Psoas muscle (tissue), 8 donors: Measurements from ENCODE around the gene TMEM263. TPM values are rescaled to one million over a fixed set of nuclear protein-coding genes. Genes with fewer than 3 reads are reported as not detected.

Experiments
- ATAC-seq, 4 donors: fragments of 200-7000 bp; cut with Tn5 transposase; one replicate each; pipeline ENCODE4 v1.9.1; 2020; ENCODE audit warnings: moderate library complexity in 3 of 4, mild to moderate bottlenecking in 2 of 4
- DNase-seq, 2 donors: peaks; one replicate each; pipeline ENCODE4 v3.0.0-alpha.2; 2020
- H3K27ac ChIP-seq: fragments of 200-600 bp; one replicate; pipeline ENCODE4 v1.8.0; 2022
- H3K27me3 ChIP-seq, 3 donors: fragments of 200-600 bp in 1 of 3; one replicate each; pipeline versions ENCODE4 v1.6.1 to v1.8.0; 2013 to 2022; ENCODE audit warnings: low read length in 2 of 3, mild to moderate bottlenecking in 2 of 3, moderate library complexity in 1 of 3; ENCODE audit not compliant: insufficient read depth in 3 of 3
- H3K36me3 ChIP-seq, 2 donors: fragments of 200-600 bp in 1 of 2; one replicate each; pipeline versions ENCODE4 v1.6.1 to v1.8.0; 2013 to 2022; ENCODE audit warnings: low read depth in 1 of 2, mild to moderate bottlenecking in 1 of 2, moderate library complexity in 1 of 2; ENCODE audit not compliant: insufficient read depth in 1 of 2
- H3K4me1 ChIP-seq: fragments of 200-600 bp; one replicate; pipeline ENCODE4 v1.8.0; 2022
- H3K4me3 ChIP-seq: fragments of 200-600 bp; one replicate; pipeline ENCODE4 v1.8.0; 2022; ENCODE audit warnings: mild to moderate bottlenecking
- H3K9me3 ChIP-seq: fragments of 200-600 bp; one replicate; pipeline ENCODE4 v1.8.0; 2022
- CTCF ChIP-seq: fragments of 200-600 bp; IDR thresholded peaks from one replicate; pipeline ENCODE4 v1.8.0; 2022; ENCODE audit warnings: antibody characterized with exemption
- WGBS, 3 donors: extraction: QIAGEN DNeasy Blood & Tissue Kit; methylation state at CpG; one replicate each; pipeline versions ENCODE4 v1.1.6 to v1.1.7; 2013; 5-methylcytosine and 5-hydroxymethylcytosine counted together
- intact Hi-C, 2 donors: fragments of 100-400 bp; cut with DNase I; formaldehyde crosslinking; loops; one replicate each; pipeline versions ENCODE4 v1.11.0 to v1.14.2; 2022
- polyA plus RNA-seq, 3 donors: library from polyadenylated mRNA; stranded (reverse); fragments of 200-250 nt; gene quantifications; one replicate each; pipeline ENCODE4 v1.2.3, GENCODE V29; 2013
- total RNA-seq, 4 donors: library from RNA; stranded (reverse); fragmentation: NEBNext Ultra II Directional in 2 of 4; extraction: Animal tissue kit (Norgen Biotek cat#: 25700) in 2 of 4; gene quantifications; one replicate each; pipeline versions ENCODE4 v1.2.1 to v1.2.4, GENCODE V29; 2021 to 2023
- donor health status: healthy with polysubstance abuse.
- donor health status: DM: no; HTN: no; CAD: no; lungs with moderate emphysema.
- donor health status: Bipolar disorder and iron deficiency.
- donor health status: healthy.
- donor health status: DM: yes; HTN: yes; CAD: no.
- donor health status: DM: no; HTN: no; CAD: no.
- donor health status: DM: no; HTN: no; CAD: no.
- donor health status: DM: yes; HTN: yes; CAD: no.

TMEM263 gene
- total and polyA plus RNA-seq, 7 donors, result 9.5 to 20.8 (median 15.5) TPM

DNA sequence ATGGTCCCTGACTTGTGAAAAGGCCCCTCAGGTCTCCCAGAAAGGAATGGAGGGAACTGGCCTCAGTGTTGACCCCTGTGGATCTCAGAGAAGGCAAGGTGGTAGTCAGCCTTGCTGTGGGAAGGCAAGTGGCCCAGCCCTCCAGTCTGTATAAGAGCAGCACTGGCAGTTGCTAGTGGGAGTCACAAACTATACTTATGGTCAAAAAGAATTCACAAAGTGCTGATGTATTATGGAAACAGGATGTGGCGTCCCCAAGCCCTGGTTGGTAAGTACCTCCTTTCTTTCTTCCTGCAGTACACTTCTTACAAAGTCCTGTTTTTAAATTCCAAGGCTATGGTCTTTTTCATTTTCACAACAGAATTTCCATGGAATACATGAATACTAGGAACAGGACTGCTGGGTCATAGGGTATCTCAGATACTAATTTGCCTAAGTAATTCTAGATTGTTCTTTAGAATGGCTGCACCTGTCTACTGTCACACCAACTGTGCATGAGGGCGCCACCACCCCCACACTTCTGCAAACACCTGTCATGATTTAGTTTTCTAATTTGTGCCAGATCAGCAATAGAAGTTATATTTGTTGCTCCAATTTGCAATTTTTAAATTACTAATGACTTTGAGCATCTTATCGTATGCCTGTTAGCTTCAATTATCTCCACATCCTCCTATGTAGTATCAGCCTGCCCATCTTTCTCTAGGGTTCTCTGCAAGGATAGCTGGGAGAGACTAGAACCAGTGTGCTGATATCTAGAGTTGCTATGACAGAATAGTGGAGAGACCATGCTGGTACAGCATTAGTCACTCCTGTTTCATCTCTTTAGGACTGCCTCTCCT is 40.7 kb upstream of the TMEM263 start:
- Histone ChIP-seq H3K36me3 (no peaks in the 10 kb centered on the region), H3K9me3 (no peaks in the 10 kb centered on the region), H3K27ac (no peak overlapping the region), H3K4me3 (no peak overlapping the region), H3K4me1 (no peaks in the 10 kb centered on the region), H3K27me3 (no peaks in the 10 kb centered on the region)
- no peak for ATAC-seq
- no peak for TF ChIP-seq CTCF
- intact Hi-C loops, result loop anchor here in 1 of 2 donors (10.0 kb wide), 1 partner anchor 180 kb away; no protein-coding TSS in a partner anchor
- DNase-seq, result no peak
- WGBS, 3 donors, result 75 to 85% (median 77%) methylated on average over 3 of the region's 3 CpGs

DNA sequence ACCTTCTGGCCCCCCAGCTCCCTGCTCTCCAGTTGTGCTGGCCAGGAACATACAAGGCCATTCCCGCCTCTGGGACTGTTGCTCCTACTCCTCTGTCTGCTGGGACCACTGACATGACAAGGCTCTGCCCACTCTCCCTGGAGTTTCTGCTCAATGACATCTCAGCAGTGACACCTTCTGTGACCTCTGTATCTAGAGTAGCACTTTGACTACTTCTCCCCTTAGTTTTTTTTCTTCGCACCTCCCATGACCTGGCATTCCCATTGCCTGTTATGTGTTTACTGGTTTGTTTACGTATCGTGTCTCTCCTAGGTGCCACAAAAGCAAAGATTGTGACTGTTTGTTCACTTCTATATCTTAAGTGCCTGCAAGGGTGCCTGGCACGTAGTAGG is 40.1 kb upstream of the TMEM263 start:
- no peak for TF ChIP-seq CTCF
- Histone ChIP-seq H3K27me3 (no peaks in the 10 kb centered on the region), H3K27ac (no peak overlapping the region), H3K4me1 (no peaks in the 10 kb centered on the region), H3K9me3 (no peaks in the 10 kb centered on the region), H3K36me3 (no peaks in the 10 kb centered on the region), H3K4me3 (no peak overlapping the region)
- ATAC-seq, result no peak
- WGBS, 3 donors, result 69 to 88% (median 86%) methylated on average over 5 of the region's 5 CpGs
- intact Hi-C loops, result loop anchor here in 1 of 2 donors (10.0 kb wide), 1 partner anchor 181 kb away; no protein-coding TSS in a partner anchor
- DNase-seq, result no peak

DNA sequence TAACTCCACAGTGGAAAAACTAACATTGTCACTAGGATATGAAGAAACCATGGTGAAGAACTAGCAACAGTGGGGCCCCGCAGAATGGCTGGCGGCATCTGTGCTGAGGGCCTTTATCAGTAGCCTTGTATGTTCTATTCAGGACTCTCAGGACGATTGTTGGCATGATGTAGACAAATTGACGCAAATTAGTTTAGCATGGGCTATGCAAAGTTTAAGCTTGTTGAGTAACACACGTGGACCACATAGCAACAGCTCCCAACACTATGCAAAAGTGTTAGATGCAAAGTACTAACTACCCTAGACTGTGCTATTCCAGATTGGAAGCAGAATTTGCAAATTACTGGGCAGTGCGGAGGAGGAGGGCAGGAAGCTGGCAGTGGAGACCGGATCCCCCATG is 38.2 kb upstream of the TMEM263 start:
- Histone ChIP-seq H3K36me3 (no peaks in the 10 kb centered on the region), H3K4me3 (no peak overlapping the region), H3K27me3 (no peaks in the 10 kb centered on the region), H3K9me3 (no peaks in the 10 kb centered on the region), H3K27ac (no peak overlapping the region), H3K4me1 (no peaks in the 10 kb centered on the region)
- DNase-seq (no peak), ATAC-seq (no peak)
- intact Hi-C loops, result loop anchor here in 1 of 2 donors (10.0 kb wide), 1 partner anchor 183 kb away; no protein-coding TSS in a partner anchor
- TF ChIP-seq CTCF, result no peak
- whole genome bisulfite sequencing, 3 donors, result 59 to 64% (median 64%) methylated on average over 7 of the region's 7 CpGs

GRCh38 chr12:106918746-106919145 is 37.0 kb upstream of the TMEM263 start:
- TF ChIP-seq CTCF, result no peak
- no peaks in the 10 kb centered on the region for H3K9me3 ChIP-seq
- intact Hi-C loops, result loop anchor here in 1 of 2 donors (10.0 kb wide), 1 partner anchor 184 kb away; no protein-coding TSS in a partner anchor
- H3K36me3 ChIP-seq, result no peaks in the 10 kb centered on the region
- DNase-seq, result no peak
- H3K27ac ChIP-seq, result no peak overlapping the region
- H3K4me1 ChIP-seq, result no peaks in the 10 kb centered on the region
- 23 to 32% (median 26%) methylated on average over 3 of the region's 3 CpGs for WGBS, 3 donors
- ATAC-seq, result no peak
- H3K4me3 ChIP-seq, result no peak overlapping the region
- no peaks in the 10 kb centered on the region for H3K27me3 ChIP-seq
